Measurements from ENCODE around the gene CSTB. TPM values are rescaled to one million over a fixed set of nuclear protein-coding genes. Genes with fewer than 3 reads are reported as not detected.
A peak's percentile ranks its signal among the peaks of the same experiment; 100 is the strongest.

CSTB gene
- total and polyA plus RNA-seq, 4 donors: 33.2 to 263 (median 181) TPM

DNA sequence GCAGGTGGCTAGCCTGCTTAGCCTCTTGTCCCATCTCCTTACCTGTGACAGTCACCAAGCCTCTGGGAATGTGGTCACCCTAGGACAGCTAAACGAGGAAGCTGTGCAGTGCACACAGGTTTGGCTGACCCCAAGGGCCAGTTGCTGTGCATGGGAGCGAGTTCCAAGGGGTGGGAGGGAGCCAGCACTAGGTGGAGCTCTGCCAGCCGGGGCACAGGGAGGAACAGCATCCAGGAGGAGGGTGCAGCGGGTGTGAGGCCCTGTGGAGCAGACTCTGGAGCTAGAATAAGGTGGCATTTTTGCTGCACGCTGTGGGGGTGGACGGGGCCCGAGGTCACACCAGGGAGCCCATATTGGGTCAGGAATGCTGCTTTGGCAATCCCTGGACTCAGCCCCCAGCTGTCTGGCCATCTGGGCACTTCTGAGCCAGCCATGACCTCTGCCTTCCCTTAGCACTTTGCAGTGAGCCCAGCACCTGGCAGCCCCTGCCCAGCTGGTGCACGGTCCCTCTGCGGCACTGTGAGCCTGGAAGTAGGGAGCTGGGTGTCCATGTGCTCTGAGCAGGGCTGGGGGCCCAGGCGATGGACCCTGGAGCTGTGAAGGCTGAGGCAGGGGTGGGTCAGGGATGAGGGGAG, 48.5 kb downstream of the CSTB start:
- 45 to 53% methylated on average over 10 of the region's 10 CpGs for WGBS, 2 donors
- H3K27ac ChIP-seq (ENCODE audit: low read depth in 1 of 2, low read length in 1 of 2): peak overlapping the region; percentile 82 to 97
- DNase-seq (no peak), ATAC-seq (ENCODE audit: insufficient read depth, low FRiP score) (peak; percentile 10)
- no peak overlapping the region for H3K4me3 ChIP-seq
- peaks cover 0 to 11% (median 0%) of the 10 kb centered on the region in 4 donors for H3K36me3 ChIP-seq (ENCODE audit: control insufficient read depth in 4 of 4, insufficient read depth in 4 of 4, low read length in 4 of 4)
- TF ChIP-seq, protein P1, sequence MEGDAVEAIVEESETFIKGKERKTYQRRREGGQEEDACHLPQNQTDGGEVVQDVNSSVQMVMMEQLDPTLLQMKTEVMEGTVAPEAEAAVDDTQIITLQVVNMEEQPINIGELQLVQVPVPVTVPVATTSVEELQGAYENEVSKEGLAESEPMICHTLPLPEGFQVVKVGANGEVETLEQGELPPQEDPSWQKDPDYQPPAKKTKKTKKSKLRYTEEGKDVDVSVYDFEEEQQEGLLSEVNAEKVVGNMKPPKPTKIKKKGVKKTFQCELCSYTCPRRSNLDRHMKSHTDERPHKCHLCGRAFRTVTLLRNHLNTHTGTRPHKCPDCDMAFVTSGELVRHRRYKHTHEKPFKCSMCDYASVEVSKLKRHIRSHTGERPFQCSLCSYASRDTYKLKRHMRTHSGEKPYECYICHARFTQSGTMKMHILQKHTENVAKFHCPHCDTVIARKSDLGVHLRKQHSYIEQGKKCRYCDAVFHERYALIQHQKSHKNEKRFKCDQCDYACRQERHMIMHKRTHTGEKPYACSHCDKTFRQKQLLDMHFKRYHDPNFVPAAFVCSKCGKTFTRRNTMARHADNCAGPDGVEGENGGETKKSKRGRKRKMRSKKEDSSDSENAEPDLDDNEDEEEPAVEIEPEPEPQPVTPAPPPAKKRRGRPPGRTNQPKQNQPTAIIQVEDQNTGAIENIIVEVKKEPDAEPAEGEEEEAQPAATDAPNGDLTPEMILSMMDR (IDR thresholded peaks at IDR 0.05; ENCODE audit: control extremely low read depth, extremely low read depth): no peak
- peaks cover 5 to 26% (median 18%) of the 10 kb centered on the region in 5 donors for H3K4me1 ChIP-seq (ENCODE audit: control insufficient read depth in 5 of 5, insufficient read depth in 5 of 5, low read length in 5 of 5)
- no peaks in the 10 kb centered on the region for H3K27me3 ChIP-seq (ENCODE audit: control insufficient read depth in 3 of 3, insufficient read depth in 3 of 3, low read length in 2 of 3)
- no peak overlapping the region for H3K9ac ChIP-seq (ENCODE audit: insufficient read depth in 1 of 2, low read length in 2 of 2)
- peaks cover 0 to 3% (median 0%) of the 10 kb centered on the region in 4 donors for H3K9me3 ChIP-seq (ENCODE audit: control insufficient read depth in 4 of 4, insufficient read depth in 3 of 4, low read length in 3 of 4)

DNA sequence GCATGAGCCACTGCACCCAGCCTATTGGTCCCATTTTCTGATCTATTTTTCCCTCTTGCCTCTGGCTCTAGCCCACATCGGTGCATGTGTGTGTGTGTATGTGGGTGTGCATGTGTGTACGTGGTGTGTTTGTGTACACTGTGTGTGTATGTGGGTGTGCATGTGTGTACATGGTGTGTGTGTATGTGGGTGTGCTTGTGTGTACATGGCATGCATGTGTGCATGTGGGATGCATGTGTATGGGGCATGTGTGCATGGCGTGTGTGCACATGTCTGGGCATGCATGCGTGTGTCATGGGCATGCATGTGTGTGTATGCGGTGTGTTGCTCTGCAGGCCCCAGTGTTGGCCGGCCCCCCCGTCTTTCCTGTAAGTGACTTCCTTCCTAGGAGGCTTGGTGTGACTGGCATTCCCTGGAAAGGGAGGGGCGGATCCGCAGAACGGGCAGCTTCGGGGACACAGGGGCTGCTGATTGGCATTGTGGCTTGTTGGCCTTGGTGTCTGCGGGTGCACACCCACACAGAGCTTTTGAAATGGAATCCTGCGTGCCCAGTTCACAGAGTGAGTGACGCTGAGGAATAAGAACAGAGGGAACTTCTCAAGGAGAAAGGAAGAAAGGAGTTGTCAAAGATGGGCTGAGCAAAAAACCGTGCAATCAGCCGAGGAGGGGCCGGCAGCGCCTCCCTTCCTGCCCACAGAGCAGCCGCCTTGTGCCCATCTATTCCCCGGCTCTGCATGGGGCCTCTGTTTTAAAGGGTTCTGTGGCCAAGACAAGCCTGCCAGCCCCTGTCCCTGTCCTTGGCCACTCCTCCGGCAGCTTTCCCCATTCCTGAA, 49.2 kb downstream of the CSTB start:
- ATAC-seq (ENCODE audit: insufficient read depth, low FRiP score) (no peak), DNase-seq (no peak)
- WGBS, 2 donors: 27 to 39% methylated on average over 21 of the region's 21 CpGs
- H3K27ac ChIP-seq (ENCODE audit: low read depth in 1 of 2, low read length in 1 of 2): peak overlapping the region; percentile 82 to 97
- H3K4me1 ChIP-seq (ENCODE audit: control insufficient read depth in 5 of 5, insufficient read depth in 5 of 5, low read length in 5 of 5): peaks cover 5 to 32% (median 18%) of the 10 kb centered on the region in 5 donors
- peaks cover 0 to 3% (median 0%) of the 10 kb centered on the region in 4 donors for H3K9me3 ChIP-seq (ENCODE audit: control insufficient read depth in 4 of 4, insufficient read depth in 3 of 4, low read length in 3 of 4)
- no peaks in the 10 kb centered on the region for H3K27me3 ChIP-seq (ENCODE audit: control insufficient read depth in 3 of 3, insufficient read depth in 3 of 3, low read length in 2 of 3)
- TF ChIP-seq, protein P1 (IDR thresholded peaks at IDR 0.05; ENCODE audit: control extremely low read depth, extremely low read depth): no peak
- H3K4me3 ChIP-seq: no peak overlapping the region
- peaks cover 0 to 16% (median 0%) of the 10 kb centered on the region in 4 donors for H3K36me3 ChIP-seq (ENCODE audit: control insufficient read depth in 4 of 4, insufficient read depth in 4 of 4, low read length in 4 of 4)
- no peak overlapping the region for H3K9ac ChIP-seq (ENCODE audit: insufficient read depth in 1 of 2, low read length in 2 of 2)

Small RNA genes within 50 kb of the gene (small RNA-seq; reads per million reads assigned to genes)
- gene AP001052.1 (ENCODE audit: low replicate concordance): not detected

Other genes starting within 250 kb of the CSTB start
- under 1 TPM; 0.60 to 0.71 TPM for gene HSF2BP, start 116.8 kb downstream of the CSTB start, total RNA-seq
- under 1 TPM; 0.46 to 0.55 TPM for gene HSF2BP, start 116.8 kb downstream of the CSTB start, polyA plus RNA-seq
- 10 to 100 TPM; 14.6 to 18.1 TPM for gene RRP1B, start 116.7 kb downstream of the CSTB start, total RNA-seq
- 10 to 100 TPM in 1 of 2 donors, 1 to 10 TPM in 1; 6.4 to 10.8 TPM for gene RRP1B, start 116.7 kb downstream of the CSTB start, polyA plus RNA-seq
- gene PDXK, start 57.2 kb downstream of the CSTB start, total RNA-seq: 100 to 1,000 TPM in 1 of 2 donors, 10 to 100 TPM in 1; 62.7 to 276 TPM
- 100 to 1,000 TPM; 134 to 181 TPM for gene PDXK, start 57.2 kb downstream of the CSTB start, polyA plus RNA-seq
- 10 to 100 TPM; 23.0 to 26.7 TPM for gene RRP1, start 13.3 kb upstream of the CSTB start, total RNA-seq
- gene RRP1, start 13.3 kb upstream of the CSTB start, polyA plus RNA-seq: 10 to 100 TPM; 15.8 to 15.9 TPM
- 100 to 1,000 TPM in 1 of 2 donors, 10 to 100 TPM in 1; 40.2 to 120 TPM for gene AGPAT3, start 88.9 kb upstream of the CSTB start, total RNA-seq
- 10 to 100 TPM; 29.4 to 47.6 TPM for gene AGPAT3, start 88.9 kb upstream of the CSTB start, polyA plus RNA-seq
- gene TRAPPC10, start 236.0 kb upstream of the CSTB start, total RNA-seq: 10 to 100 TPM; 43.0 to 43.5 TPM
- gene TRAPPC10, start 236.0 kb upstream of the CSTB start, polyA plus RNA-seq: 10 to 100 TPM in 1 of 2 donors, 1 to 10 TPM in 1; 7.7 to 16.5 TPM